Thymus (tissue), 14 donors: Measurements from ENCODE around the gene FUT4. TPM values are rescaled to one million over a fixed set of nuclear protein-coding genes. Genes with fewer than 3 reads are reported as not detected.
"Not testable (repeated sequence)": the region's sequence is repeated elsewhere in the genome, so short reads cannot be mapped to it uniquely, and the experiment has no call there.

Source experiments
- DNase-seq, 9 donors: peaks; one replicate each; pipeline ENCODE4 v3.0.0-alpha.2; 2013; ENCODE audit warnings: low spot score in 9 of 9, low read depth in 6 of 9, missing footprints in 1 of 9
- H3K27ac ChIP-seq, 2 donors: one replicate each; pipeline ENCODE4 v1.5.1; 2013; ENCODE audit warnings: control low read depth in 1 of 2, low read depth in 1 of 2, low read length in 1 of 2, mild to moderate bottlenecking in 1 of 2, moderate library complexity in 1 of 2
- H3K27me3 ChIP-seq, 2 donors: one replicate each; pipeline ENCODE4 v1.5.1; 2013; ENCODE audit warnings: low read length in 1 of 2; ENCODE audit not compliant: control insufficient read depth in 2 of 2, insufficient read depth in 1 of 2
- H3K36me3 ChIP-seq, 2 donors: one replicate each; pipeline ENCODE4 v1.5.1; 2013; ENCODE audit warnings: low read length in 1 of 2, mild to moderate bottlenecking in 1 of 2, moderate library complexity in 1 of 2; ENCODE audit not compliant: control insufficient read depth in 2 of 2, insufficient read depth in 2 of 2
- H3K4me1 ChIP-seq, 2 donors: one replicate each; pipeline ENCODE4 v1.5.1; 2013; ENCODE audit warnings: low read length in 2 of 2; ENCODE audit not compliant: control insufficient read depth in 2 of 2, insufficient read depth in 2 of 2
- H3K4me3 ChIP-seq, 2 donors: one replicate each; pipeline ENCODE4 v1.5.1; 2013; ENCODE audit warnings: low read length in 2 of 2, control low read depth in 1 of 2, mild to moderate bottlenecking in 1 of 2
- H3K9me3 ChIP-seq, 2 donors: one replicate each; pipeline ENCODE4 v1.5.1; 2013; ENCODE audit warnings: low read length in 1 of 2, mild to moderate bottlenecking in 1 of 2; ENCODE audit not compliant: control insufficient read depth in 2 of 2, insufficient read depth in 1 of 2
- WGBS: extraction: QIAGEN DNeasy Blood & Tissue Kit; methylation state at CpG from one replicate; pipeline ENCODE4 v1.1.7; 2013; 5-methylcytosine and 5-hydroxymethylcytosine counted together
- long read RNA-seq, 10 donors: transcript quantifications; one replicate each; lab custom pipeline, GENCODE V29; 2026
- polyA plus RNA-seq: library from polyadenylated mRNA; stranded (reverse); fragments of 200-250 nt; gene quantifications from one replicate; pipeline ENCODE4 v1.2.3, GENCODE V29; 2013
- total RNA-seq: library from RNA; stranded (reverse); fragments of 120-200 nt; gene quantifications from one replicate; pipeline ENCODE4 v1.2.4, GENCODE V29; 2013
- donor health status: healthy.

The FUT4 gene
- 5.0 TPM for total RNA-seq
- polyA plus RNA-seq = 4.3 TPM
- long read RNA-seq, donor 1, full-length matches to known transcripts = 1 of 1 reads
- long read RNA-seq, donor 1, partial matches to known transcripts = 0 of 1 reads
- long read RNA-seq, donor 1, other reads (novel, unspliced or antisense) = 0 of 1 reads
- long read RNA-seq, donor 2 = 0 reads
- long read RNA-seq, donor 3, full-length matches to known transcripts = 13 of 13 reads
- long read RNA-seq, donor 3, partial matches to known transcripts = 0 of 13 reads
- long read RNA-seq, donor 3, other reads (novel, unspliced or antisense) = 0 of 13 reads
- long read RNA-seq, donor 4, full-length matches to known transcripts = 13 of 13 reads
- long read RNA-seq, donor 4, partial matches to known transcripts = 0 of 13 reads
- long read RNA-seq, donor 4, other reads (novel, unspliced or antisense) = 0 of 13 reads
- long read RNA-seq, donor 5, full-length matches to known transcripts = 23 of 23 reads
- long read RNA-seq, donor 5, partial matches to known transcripts = 0 of 23 reads
- long read RNA-seq, donor 5, other reads (novel, unspliced or antisense) = 0 of 23 reads
- long read RNA-seq, donor 6, full-length matches to known transcripts = 10 of 10 reads
- long read RNA-seq, donor 6, partial matches to known transcripts = 0 of 10 reads
- long read RNA-seq, donor 6, other reads (novel, unspliced or antisense) = 0 of 10 reads
- long read RNA-seq, donor 7, full-length matches to known transcripts = 5 of 5 reads
- long read RNA-seq, donor 7, partial matches to known transcripts = 0 of 5 reads
- long read RNA-seq, donor 7, other reads (novel, unspliced or antisense) = 0 of 5 reads
- long read RNA-seq, donor 8, full-length matches to known transcripts = 5 of 5 reads
- long read RNA-seq, donor 8, partial matches to known transcripts = 0 of 5 reads
- long read RNA-seq, donor 8, other reads (novel, unspliced or antisense) = 0 of 5 reads
- long read RNA-seq, donor 9, full-length matches to known transcripts = 4 of 4 reads
- long read RNA-seq, donor 9, partial matches to known transcripts = 0 of 4 reads
- long read RNA-seq, donor 9, other reads (novel, unspliced or antisense) = 0 of 4 reads
- long read RNA-seq, donor 10, full-length matches to known transcripts = 8 of 8 reads
- long read RNA-seq, donor 10, partial matches to known transcripts = 0 of 8 reads
- long read RNA-seq, donor 10, other reads (novel, unspliced or antisense) = 0 of 8 reads

GRCh38 chr11:94543695-94544645 lies at the start of gene FUT4:
Gene FUT4 (plus strand): TSS chr11:94543921. CDS start chr11:94544134, 213 bp downstream.
- Histone ChIP-seq H3K9me3 (no peaks in the 10 kb centered on the region), H3K27me3 (no peaks in the 10 kb centered on the region), H3K4me3 (peak within 1 kb of the TSS; percentile 73 to 89), H3K27ac (peak within 1 kb of the TSS; percentile 91 to 99), H3K36me3 (no peaks in the 10 kb centered on the region), H3K4me1 (peaks cover 11 to 25% of the 10 kb centered on the region in 2 donors)
- peak; percentile 43 to 87 (median 65) for DNase-seq
- WGBS = under 1% methylated on average over 109 of the region's 109 CpGs

- H3K4me3 ChIP-seq = peak overlapping the region; percentile 75 to 82
- peaks cover 14 to 35% of the 10 kb centered on the region in 2 donors for H3K36me3 ChIP-seq
- no peak for DNase-seq
- no peaks in the 10 kb centered on the region for H3K27me3 ChIP-seq
- H3K9me3 ChIP-seq = no peaks in the 10 kb centered on the region
- peak overlapping the region; percentile 85 to 89 for H3K27ac ChIP-seq
- peaks cover 0 to 4% of the 10 kb centered on the region in 2 donors for H3K4me1 ChIP-seq
- WGBS = 8% methylated on average over 19 of the region's 19 CpGs
These were observed 49.5 kb upstream of the FUT4 start for GRCh38 chr11:94494126-94494680.

- no peak overlapping the region for H3K27ac ChIP-seq
- no peak overlapping the region for H3K4me3 ChIP-seq
- H3K9me3 ChIP-seq = no peaks in the 10 kb centered on the region
- peaks cover 10 to 34% of the 10 kb centered on the region in 2 donors for H3K36me3 ChIP-seq
- no peak for DNase-seq
- no peaks in the 10 kb centered on the region for H3K4me1 ChIP-seq
- WGBS = 96% methylated on average over 2 of the region's 2 CpGs
- H3K27me3 ChIP-seq = no peaks in the 10 kb centered on the region
These were observed 43.5 kb upstream of the FUT4 start for GRCh38 chr11:94500181-94500580.

- no peak overlapping the region for H3K27ac ChIP-seq
- no peaks in the 10 kb centered on the region for H3K4me1 ChIP-seq
- peaks cover 10 to 34% of the 10 kb centered on the region in 2 donors for H3K36me3 ChIP-seq
- DNase-seq = no peak
- no peaks in the 10 kb centered on the region for H3K27me3 ChIP-seq
- no peak overlapping the region for H3K4me3 ChIP-seq
- H3K9me3 ChIP-seq = no peaks in the 10 kb centered on the region
- 90% methylated on average over 2 of the region's 2 CpGs for WGBS
These were observed 42.2 kb upstream of the FUT4 start for GRCh38 chr11:94501522-94501921.

GRCh38 chr11:94504689-94505293 lies 38.9 kb upstream of the FUT4 start:
- H3K4me1 ChIP-seq = no peaks in the 10 kb centered on the region
- 30% methylated on average over 3 of the region's 3 CpGs for WGBS
- H3K9me3 ChIP-seq = no peaks in the 10 kb centered on the region
- DNase-seq = peak in 7 of 9 donors; percentile 37 to 78 (median 55)
- no peak overlapping the region for H3K4me3 ChIP-seq
- H3K36me3 ChIP-seq = peaks cover 4 to 6% of the 10 kb centered on the region in 2 donors
- H3K27ac ChIP-seq = no peak overlapping the region
- H3K27me3 ChIP-seq = no peaks in the 10 kb centered on the region

- H3K36me3 ChIP-seq, H3K27me3 ChIP-seq, H3K9me3 ChIP-seq, DNase-seq, H3K4me1 ChIP-seq, H3K27ac ChIP-seq, H3K4me3 ChIP-seq: not testable (repeated sequence)
- WGBS = 96% methylated on average over 5 of the region's 5 CpGs
These were observed 37.2 kb upstream of the FUT4 start for GRCh38 chr11:94506513-94506912.

- 91% methylated on average over 4 of the region's 4 CpGs for WGBS
These were observed 36.2 kb upstream of the FUT4 start for GRCh38 chr11:94507485-94507884.

More at GRCh38 chr11:94507485-94507884, 36.2 kb upstream of the FUT4 start:
- Histone ChIP-seq H3K27me3 (peaks cover 0 to 13% of the 10 kb centered on the region in 2 donors), H3K36me3 (no peaks in the 10 kb centered on the region), H3K27ac (no peak overlapping the region), H3K4me3 (no peak overlapping the region), H3K9me3 (no peaks in the 10 kb centered on the region), H3K4me1 (peaks cover 0 to 8% of the 10 kb centered on the region in 2 donors)
- DNase-seq = no peak
